NCI-H524 treated with DMSO at 0.1 percent for 48 hours (cell line): Measurements from ENCODE around the gene GBF1.

Experiments used
- DNase-seq: peaks from one replicate; lab custom pipeline; 2025; lab: John Stamatoyannopoulos, UW

Gene GBF1

DNA sequence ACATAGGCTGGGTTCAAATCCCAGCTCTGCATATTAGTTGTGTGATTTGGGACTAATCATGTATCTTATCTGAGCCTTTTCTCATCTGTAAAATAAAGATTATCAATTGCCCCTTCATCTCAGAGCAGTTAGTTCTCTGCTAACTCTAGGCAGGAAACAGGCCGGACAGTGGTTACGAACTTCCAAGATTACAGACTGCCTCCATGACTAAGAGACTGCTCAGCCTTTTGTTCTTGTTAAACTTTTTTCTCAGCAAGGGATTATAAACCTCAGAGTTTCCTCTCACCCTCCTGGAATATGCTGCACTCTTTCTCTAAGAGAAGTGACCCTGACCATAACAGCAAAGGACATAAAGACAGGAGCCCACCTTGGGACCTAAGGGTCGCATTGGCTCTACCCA, 97.6 kb downstream of the GBF1 start:
- no peak for DNase-seq

DNA sequence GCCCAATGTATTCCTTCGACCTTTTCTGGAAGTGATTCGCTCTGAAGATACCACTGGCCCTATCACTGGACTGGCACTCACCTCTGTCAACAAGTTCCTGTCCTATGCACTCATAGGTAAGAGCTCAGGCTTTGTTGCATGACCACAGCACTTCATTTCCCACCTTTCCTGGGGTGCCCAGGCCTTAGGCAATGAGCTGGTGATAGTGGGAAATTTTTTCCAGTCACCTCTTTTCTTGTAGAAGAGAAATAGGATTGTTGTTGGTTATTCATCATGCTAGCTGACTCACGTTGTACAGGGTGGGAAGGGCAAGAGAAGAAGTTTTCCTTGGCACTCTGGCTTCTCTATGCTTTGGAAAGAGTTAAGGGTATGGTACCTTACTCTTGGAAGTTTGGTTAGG, 98.7 kb downstream of the GBF1 start:
- DNase-seq = no peak

DNA sequence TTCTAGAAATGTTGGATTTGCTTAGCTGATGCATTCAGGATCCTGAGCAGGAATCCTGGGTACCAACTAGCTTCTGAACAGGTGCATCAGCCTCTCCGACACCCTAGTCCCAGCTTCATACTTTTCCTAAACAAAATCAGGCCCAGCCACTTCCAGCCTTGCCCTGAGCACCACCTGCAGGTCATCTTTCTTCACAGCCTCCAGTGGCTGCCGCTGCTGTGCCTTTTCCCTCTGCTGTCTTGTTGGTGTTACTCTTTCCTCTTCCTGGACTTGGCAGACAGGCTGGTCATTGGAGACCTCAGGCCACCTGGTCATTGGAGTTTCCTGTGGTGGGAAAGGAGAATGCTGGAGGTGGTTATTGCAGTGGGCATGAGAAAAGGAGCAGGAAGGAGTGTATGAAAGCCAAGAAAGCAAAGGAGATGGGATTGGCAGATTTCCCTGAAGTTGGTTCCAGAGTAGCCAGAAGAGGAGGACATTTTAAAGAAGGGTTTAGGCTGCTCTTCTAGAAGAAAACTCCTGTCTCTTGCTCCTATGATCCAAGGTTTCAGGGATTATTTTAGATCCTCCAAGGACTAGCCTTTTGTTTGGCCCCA, 102.0 kb downstream of the GBF1 start:
- DNase-seq = no peak

DNA sequence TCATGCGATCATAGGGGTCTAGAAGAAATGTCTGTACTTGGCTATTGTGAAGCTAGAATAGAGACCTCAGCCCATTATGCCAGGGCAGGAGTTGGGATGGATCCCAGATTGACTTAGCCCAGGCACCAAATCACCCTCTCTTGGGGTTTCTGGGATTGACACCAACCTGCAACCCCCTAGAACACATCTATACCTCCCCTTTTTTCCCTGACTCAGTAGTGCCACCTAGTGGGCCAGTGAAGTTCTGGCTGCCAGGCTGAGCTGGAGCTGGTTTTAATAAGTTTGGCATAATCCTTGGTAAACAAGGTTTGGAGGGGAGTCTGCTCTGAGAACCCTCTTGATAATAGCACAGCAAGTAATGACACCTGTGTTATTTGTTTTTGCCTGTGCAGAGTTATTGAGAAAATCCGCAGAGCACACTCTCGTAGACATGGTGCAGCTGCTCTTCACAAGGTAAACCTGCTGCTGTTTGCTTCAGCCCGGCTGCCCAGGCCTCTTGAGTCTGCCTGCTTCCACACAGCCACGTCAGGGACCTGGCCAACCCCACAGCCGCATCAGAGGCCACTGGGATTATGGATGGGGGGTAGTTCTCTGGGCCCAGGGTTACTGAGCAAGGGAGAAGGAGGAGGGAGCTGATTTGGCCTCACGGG, 106.9 kb downstream of the GBF1 start:
- DNase-seq = no peak

DNA sequence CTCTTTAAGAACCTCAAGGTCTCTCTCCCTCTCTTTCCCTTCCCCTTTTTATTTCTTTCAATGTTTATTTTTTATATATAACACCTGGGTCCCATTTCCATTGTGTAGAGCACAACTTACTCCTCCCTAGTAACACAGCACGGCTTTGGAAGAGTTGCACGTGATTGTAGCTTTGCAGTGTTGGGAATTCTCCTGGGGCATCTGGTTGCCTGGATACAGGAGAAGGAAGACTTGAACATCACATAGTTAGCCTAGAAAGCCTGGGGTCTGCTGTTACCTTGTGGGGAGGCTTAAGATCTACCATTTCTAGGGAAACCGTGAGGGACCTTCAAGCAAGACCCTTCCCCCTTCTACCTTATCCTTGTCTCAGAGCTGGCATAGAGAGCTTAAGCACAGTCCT, 109.1 kb downstream of the GBF1 start:
- no peak for DNase-seq

DNA sequence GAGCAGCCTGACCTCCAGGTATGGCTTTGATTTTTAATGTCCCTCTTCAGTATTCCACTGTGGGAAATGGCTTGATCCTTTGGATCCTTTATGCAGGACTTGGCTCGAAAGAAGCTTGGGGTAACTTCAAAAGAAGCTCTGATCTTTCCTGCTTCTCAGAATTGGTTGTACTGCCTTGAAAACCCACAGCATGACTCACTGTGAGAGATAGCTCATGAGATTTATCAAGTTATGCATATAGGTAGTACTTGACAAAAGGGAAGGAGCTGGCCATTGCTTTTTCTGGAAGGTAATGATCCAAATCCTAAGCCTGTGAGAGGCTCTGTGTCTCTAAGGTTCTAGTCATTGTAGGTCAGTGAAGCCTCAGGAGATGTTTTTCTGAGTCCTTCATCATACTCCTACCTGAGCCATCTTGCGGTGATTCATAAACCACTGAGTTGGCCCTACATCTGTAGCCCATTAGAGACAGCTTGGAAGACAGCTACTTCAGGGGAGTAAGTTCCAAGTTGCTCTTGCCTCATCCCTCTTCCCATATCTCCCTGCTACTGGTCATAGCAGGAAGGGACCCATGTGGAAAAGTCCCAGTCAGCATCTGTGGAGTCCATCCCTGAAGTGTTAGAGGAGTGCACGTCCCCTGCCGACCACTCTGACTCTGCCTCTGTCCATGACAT, 113.5 kb downstream of the GBF1 start:
- DNase-seq = no peak

DNA sequence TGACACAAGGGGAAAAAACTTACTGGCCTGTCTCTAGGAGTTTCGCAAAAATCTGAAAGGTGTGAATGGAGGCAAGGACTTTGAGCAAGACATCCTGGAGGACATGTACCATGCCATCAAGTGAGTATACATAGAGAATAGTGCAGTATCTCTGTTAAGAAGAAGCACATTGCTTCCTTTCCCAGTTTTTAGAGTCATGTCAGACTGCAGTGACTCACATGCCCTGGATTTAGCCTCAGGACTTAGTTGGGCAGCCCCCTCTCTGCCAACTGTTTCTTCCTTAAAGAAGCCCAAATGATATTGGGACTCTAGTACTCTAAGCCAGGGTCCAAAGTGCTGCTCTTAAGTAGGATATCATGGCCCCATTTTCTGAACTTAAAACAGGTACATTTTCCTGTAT, 122.1 kb downstream of the GBF1 start:
- DNase-seq = no peak

DNA sequence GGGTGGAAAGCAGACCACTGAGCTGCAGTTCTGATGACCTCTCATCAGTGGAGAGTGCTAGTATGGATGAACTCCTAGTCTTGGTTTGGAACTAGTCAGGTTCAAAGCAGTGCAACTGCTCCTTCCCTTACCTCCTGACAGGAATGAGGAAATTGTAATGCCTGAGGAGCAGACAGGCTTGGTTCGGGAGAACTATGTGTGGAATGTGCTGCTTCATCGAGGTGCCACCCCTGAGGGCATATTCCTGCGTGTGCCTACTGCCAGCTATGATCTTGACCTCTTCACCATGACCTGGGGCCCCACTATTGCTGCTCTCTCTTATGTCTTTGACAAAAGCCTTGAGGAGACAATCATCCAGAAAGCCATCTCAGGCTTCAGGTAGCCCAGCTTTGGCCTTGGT, 122.7 kb downstream of the GBF1 start:
- DNase-seq = no peak

DNA sequence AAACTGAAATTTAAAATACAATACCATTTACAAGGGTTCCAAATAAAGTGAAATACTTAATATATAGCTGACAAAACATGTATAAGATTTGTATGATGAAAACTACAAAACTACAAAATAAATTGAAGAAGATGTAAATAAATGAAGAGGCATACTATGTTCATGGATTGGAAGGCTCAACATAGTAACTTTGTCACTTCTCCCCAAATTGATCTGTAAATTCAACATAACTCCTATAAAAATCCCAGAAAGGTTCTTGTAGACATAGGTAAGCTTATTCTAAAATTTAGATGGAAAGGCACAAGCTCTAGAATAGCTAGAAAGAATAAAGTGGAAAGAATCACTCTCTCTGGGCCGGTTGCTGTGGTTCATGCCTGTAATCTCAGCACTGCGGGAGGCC, 126.0 kb downstream of the GBF1 start:
- no peak for DNase-seq

DNA sequence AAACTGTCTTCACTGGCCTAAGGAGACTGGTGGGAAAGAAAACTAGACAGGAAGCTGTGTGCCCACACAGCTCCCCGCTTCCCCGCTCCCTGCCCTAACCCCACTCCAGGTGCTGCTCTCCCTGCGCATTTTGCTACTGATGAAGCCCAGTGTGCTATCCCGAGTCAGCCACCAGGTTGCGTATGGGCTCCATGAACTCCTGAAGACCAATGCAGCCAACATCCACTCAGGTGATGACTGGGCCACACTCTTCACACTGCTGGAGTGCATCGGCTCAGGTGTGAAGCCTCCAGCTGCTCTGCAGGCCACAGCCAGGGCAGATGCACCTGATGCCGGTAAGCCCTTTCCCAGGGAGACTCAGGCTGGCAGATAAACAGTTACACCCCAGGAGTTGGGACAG, 129.9 kb downstream of the GBF1 start:
- DNase-seq = no peak

DNA sequence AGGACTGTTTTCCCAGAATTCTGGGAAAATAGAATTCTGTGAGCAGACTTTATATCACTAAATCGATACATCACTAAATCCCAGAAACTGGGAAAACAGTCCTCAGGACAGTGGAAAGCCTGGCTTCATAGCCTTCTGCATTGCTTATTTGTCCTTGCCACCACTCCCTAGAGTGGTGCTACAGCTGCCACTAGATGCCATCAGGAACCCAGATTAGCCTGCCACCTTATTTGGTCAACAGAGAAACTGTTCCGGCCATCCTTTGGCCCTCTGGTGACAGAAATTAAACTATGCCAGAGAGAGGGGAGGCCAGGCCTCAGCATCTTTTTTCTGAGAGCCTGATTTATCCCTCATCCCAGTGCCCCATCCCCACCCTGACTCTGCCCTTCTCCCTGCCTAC, 130.5 kb downstream of the GBF1 start:
- DNase-seq = no peak

DNA sequence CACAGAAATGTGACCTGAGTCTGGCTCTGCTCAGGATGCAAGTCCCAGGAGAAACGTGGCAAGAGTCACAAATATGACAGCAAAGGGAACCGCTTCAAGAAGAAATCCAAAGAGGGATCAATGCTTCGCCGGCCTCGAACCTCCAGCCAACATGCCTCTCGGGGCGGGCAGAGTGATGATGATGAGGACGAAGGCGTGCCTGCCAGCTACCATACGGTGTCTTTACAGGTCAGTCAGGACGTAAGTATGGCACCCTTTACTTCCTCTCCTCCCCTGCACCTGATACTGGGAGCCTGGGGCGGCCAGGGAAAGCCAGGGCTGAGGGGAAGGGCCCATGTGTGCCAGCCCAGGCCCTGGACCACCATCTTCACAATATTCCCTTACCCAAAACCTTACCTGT, 131.6 kb downstream of the GBF1 start:
- no peak for DNase-seq

DNA sequence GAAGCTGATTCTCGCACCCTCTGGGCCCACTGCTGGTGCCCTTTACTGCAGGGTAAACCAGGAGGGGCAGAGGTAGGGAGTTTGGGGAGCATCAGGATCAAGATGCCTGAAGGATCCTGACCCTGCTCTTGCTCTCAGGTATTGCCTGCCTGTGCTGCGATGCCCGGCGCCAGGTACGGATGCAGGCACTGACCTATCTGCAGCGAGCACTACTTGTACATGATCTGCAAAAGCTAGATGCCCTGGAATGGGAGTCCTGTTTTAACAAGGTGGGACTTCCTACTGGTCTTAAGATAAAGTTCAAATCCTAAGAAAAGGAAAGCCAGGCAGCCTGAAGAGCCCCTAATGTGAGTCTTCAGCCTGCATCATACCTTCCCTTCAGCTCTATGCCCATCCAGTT, 134.1 kb downstream of the GBF1 start:
- no peak for DNase-seq

DNA sequence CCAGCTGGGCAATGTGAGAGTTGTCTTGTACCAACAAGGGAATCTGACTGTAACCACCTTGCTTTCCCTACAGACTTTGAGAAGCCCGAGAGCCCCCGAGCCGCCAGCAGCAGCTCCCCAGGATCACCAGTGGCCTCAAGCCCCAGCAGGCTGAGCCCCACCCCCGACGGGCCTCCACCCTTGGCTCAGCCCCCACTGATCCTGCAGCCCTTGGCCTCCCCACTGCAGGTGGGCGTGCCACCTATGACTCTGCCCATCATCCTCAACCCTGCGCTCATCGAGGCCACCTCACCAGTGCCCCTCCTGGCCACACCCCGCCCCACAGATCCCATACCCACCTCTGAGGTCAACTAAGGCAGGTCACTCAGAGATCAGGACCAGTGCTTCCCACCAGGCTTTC, 136.7 kb downstream of the GBF1 start:
- no peak for DNase-seq

DNA sequence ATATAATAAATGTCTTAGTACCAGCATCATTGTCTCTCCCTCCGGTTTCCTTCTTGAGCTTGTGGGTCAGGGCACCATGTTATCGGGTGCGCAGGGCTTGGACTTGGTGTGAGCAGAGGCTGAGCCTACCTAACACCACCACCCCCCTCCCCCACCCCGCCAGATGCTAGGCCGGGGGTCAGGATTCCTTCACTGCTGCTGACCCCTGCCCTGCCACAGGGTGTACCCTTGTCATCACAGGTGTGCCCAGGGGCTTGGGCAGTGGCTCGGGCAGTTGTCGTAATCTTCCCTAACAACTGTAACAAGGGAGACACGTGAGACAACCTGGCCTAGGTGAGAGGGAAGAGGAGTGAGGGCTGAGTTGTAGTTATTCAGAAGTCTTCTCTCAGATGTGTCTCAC, 137.5 kb downstream of the GBF1 start:
- no peak for DNase-seq

DNA sequence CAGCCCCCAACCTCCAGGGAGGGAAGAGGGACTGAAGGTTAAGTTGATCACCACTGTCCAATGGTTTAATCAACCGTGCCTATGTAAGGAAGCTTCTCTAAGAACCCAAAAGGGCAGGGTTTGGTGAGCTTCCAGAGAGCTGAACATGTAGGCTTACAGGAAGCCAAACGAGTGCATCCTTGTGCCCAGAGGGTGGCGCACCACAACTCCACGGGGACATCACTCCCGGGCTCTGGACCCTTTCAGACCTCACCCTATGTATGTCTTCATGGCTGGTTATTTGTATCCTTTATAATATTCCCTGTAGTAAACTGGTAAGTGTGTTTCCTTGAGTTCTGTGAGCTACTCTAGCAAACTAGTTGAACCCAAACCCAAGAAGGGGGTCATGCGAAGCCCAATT, 138.7 kb downstream of the GBF1 start:
- DNase-seq = no peak

DNA sequence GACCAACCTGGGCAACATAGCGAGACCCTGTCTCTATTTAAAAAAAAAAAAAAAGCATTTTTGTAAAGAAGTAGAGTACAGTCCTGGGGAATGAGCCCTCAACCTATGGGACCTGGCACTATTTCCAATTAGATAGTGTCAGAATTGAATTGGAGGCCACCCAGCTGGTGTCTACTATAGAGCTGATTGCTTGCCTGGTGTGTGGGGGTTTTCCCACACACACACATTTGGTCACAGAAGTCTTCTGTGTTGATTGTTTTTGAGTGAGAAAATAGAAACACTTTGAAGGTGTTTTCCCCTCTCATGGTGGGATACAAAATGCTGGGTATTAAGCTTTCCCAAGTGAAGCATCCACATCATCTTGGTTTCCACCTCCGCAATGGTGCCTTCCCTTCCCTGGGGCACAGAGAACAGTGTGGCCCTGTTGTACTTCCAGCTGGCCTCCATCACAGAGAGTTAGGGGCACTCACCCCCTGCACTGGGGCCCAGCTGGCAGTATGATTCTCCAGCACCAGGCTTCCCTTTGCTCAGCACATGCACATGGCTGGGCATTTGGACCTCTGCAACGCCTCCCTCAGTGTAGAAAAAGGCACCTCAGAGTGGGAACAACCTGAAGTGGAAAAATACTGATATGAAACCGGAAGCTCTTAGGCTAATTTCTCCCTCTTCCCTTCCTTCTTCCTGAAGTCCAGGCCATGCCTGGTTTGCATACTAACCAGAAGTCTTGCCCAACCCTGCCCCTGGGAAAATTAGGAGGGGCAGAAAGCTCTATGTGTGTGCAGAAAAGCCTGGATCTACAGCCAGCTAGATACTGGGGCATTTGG, 139.5 kb downstream of the GBF1 start:
- no peak for DNase-seq

DNA sequence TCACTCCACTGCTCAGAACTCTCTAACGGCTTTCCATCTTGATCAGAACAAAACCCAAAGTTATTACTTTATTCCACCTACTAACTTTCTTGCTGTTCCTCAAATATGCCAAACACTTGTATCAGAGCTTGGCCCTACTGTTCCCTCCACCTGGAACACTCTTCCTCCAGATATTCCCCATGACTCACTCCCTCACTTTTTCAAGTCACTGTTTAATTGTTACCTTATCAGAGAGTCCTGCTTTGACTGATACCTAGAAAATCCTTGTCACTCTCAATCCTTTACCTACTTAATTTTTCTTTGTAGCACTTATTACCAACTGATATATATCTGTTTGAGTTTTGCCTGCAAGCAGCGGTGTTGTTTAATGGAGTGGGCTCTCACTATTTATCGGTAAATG, 144.6 kb downstream of the GBF1 start:
- no peak for DNase-seq

DNA sequence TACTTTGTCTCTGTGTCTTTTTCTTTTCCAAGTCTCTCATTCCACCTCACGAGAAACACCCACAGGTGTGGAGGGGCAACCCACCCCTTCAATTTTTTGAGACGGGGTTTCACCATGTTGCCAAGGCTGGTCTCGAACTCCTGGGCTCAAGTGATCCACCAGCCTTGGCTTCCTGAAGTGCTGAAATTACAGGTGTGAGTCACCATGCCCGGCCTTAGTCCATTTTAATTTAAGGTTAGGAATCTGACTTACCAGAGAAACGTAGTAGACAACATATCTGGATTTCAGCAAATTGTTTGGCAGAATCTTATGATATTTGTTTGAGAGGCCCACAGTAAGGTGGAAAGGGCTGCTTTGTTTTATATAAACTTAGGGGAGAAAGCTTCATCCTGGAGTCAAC, 147.0 kb downstream of the GBF1 start:
- DNase-seq = no peak

DNA sequence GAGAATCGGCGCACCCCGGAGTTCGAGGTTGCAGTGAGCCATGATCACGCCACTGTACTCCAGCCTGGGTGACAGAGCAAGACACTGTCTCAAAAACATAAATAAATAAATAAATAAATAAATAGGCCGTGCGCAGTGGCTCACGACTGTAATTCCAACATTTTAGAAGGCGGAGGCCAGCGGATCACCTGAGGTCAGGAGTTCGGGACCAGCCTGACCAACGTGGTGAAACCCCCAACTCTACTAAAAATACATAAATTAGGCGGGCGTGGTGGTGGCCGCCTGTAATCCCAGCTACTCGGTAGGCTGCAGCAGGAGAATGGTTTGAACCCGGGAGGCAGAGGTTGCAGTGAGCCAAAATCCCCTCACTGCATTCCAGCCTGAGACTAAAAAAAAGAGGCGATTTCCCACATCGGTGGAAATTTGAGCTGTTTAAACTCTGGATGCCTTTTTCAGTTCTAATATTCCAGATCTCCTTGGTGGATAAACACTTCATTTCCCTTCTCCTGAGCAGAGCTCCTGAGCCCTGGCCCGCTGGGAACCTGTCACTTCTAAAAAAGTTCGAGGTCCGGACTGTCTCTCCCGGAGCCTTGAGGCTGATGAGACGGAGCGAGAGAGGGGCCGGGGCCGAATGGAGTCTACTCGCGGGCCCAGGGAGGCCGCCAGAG, 148.2 kb downstream of the GBF1 start:
- no peak for DNase-seq

DNA sequence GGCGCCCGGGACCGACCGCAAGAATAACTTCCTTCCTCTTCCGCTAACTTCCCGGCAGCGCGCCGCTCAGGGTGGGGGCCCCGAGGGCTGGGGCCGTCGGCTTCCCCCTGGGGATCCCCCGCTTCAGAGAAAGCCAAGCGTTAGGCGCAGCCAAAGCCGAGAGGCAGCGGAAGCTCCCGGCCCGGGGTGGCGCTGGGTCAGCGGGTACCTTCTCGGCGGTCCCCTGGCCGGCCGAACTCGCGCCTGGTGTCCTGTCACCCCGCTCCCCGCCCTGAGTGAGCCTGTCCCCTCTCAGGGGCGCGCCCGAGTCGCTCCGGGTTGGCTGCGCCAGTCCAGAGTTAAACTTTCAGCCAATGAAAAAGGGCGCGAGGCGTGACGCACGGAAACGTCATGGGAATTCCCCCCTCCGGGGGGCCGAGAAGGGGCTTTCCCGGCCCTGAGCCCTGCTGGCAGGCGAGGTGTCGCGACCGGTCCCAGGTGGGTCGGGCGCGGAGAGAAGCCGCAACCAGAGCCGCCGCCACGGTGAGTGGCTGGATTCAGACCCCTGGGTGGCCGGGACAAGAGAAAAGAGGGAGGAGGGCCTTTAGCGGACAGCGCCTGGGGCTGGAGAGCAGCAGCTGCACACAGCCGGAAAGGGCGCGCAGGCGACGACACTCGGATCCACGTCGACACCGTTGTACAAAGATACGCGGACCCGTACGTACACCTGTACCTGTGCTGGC, 148.9 kb downstream of the GBF1 start:
- DNase-seq = no peak
